HCT116 (cell line): Measurements from ENCODE around the gene TAGLN3. TPM values are rescaled to one million over a fixed set of nuclear protein-coding genes. Genes with fewer than 3 reads are reported as not detected.

Experiments used
- ATAC-seq: fragments of 200-7000 bp; cut with Tn5 transposase; 2 replicates; pipeline ENCODE4 v1.9.1; 2020; ENCODE audit warnings: mild to moderate bottlenecking, moderate library complexity
- BruUV-seq: library from RNA; stranded (reverse); fragments of 400-500 nt; replicated peaks from 2 replicates; lab custom pipeline; 2021; lab: Mats Ljungman, UMichigan
- CTCF ChIA-PET: fragments of 300-600 bp; sonication (Branson Sonifier 250); formaldehyde crosslinking; loops from one replicate; lab custom pipeline; 2021; ENCODE audit warnings: antibody characterized with exemption; lab: Charles Lee
- POLR2A ChIA-PET: fragments of 300-600, 350-600 bp; sonication (Branson Sonifier 250); formaldehyde crosslinking; loops from one replicate; lab custom pipeline; 2021; ENCODE audit warnings: antibody characterized with exemption; lab: Charles Lee
- RAD21 ChIA-PET, 2 experiments: fragments of 300-600 bp; sonication (Branson Sonifier 250); formaldehyde crosslinking; loops; one replicate each; lab custom pipeline; 2023; ENCODE audit warnings: low total read pairs in 2 of 2; ENCODE audit not compliant: uncharacterized antibody in 2 of 2, unreplicated experiment in 2 of 2, low non-redundant PET in 1 of 2; lab: Charles Lee
- DNase-seq: peaks from one replicate; pipeline ENCODE4 v3.0.0-alpha.2; 2010; ENCODE audit warnings: low read depth, low spot score
- H2AFZ ChIP-seq: fragments of 200-600 bp; shearing (Covaris generic), sonication (generic); 2 replicates; pipeline ENCODE4 v1.6.1; 2017; ENCODE audit warnings: low read depth, mixed run types, mixed read lengths, antibody characterized with exemption, low read length; ENCODE audit not compliant: poor library complexity, severe bottlenecking
- H3K27ac ChIP-seq: 2 replicates; pipeline ENCODE4 v1.5.1; 2012; ENCODE audit warnings: low read depth, low read length
- H3K27me3 ChIP-seq: fragments of 200-600 bp; sonication (generic); 2 replicates; pipeline ENCODE4 v1.6.1; 2016; ENCODE audit warnings: mixed run types, low read length, mixed read lengths; ENCODE audit not compliant: insufficient read depth
- H3K36me3 ChIP-seq, 2 experiments: fragments of 200-500 bp in 1 of 2; fragments of 200-600 bp in 1 of 2; sonication (Bioruptor generic) in 1 of 2; sonication (generic) in 1 of 2; 2 replicates each; pipeline versions ENCODE4 v1.5.1 to v1.6.1; 2014 to 2016; ENCODE audit warnings: low read length in 2 of 2, inconsistent platforms in 1 of 2, mixed read lengths in 1 of 2, mixed run types in 1 of 2; ENCODE audit not compliant: insufficient read depth in 2 of 2, control insufficient read depth in 1 of 2
- H3K4me1 ChIP-seq, 2 experiments: fragments of 200-600 bp in 1 of 2; sonication (generic) in 1 of 2; 2 replicates each; pipeline versions ENCODE4 v1.5.1 to v1.6.1; 2012 to 2017; ENCODE audit warnings: low read length in 2 of 2, inconsistent platforms in 1 of 2, mild to moderate bottlenecking in 1 of 2, mixed read lengths in 1 of 2, mixed run types in 1 of 2, moderate library complexity in 1 of 2; ENCODE audit not compliant: insufficient read depth in 2 of 2, control insufficient read depth in 1 of 2
- H3K4me2 ChIP-seq: fragments of 200-600 bp; sonication (generic); 2 replicates; pipeline ENCODE4 v1.6.1; 2017; ENCODE audit warnings: mixed run types, low read length, mixed read lengths
- H3K4me3 ChIP-seq, 2 experiments: fragments of 200-600 bp in 1 of 2; sonication (generic) in 1 of 2; replicated peaks in 1 of 2; 2 replicates each; pipeline ENCODE4 v1.5.1; 2011 to 2016; ENCODE audit warnings: low read length in 2 of 2, control low read depth in 1 of 2, low read depth in 1 of 2, mild to moderate bottlenecking in 1 of 2, mixed read lengths in 1 of 2, mixed run types in 1 of 2
- H3K79me2 ChIP-seq: fragments of 200-600 bp; sonication (generic); 2 replicates; pipeline ENCODE4 v1.6.1; 2017; ENCODE audit warnings: mild to moderate bottlenecking, mixed run types, low read length, moderate library complexity, mixed read lengths; ENCODE audit not compliant: insufficient read depth
- H3K9ac ChIP-seq: fragments of 200-600 bp; sonication (generic); 2 replicates; pipeline ENCODE4 v1.6.1; 2016; ENCODE audit warnings: low read length, mixed read lengths
- H3K9me2 ChIP-seq: fragments of 200-600 bp; sonication (generic), shearing (Covaris generic); 2 replicates; pipeline ENCODE4 v1.6.1; 2017; ENCODE audit warnings: mixed run types, mild to moderate bottlenecking, moderate library complexity; ENCODE audit not compliant: insufficient read depth
- H3K9me3 ChIP-seq, 2 experiments: fragments of 200-500 bp in 1 of 2; fragments of 200-600 bp in 1 of 2; sonication (Bioruptor generic) in 1 of 2; sonication (generic) in 1 of 2; 2 replicates each; pipeline ENCODE4 v1.6.1; 2014 to 2017; ENCODE audit warnings: low read length in 2 of 2, mixed read lengths in 2 of 2, inconsistent platforms in 1 of 2, low read depth in 1 of 2, mild to moderate bottlenecking in 1 of 2, mixed run types in 1 of 2, moderate library complexity in 1 of 2; ENCODE audit not compliant: control insufficient read depth in 1 of 2, insufficient read depth in 1 of 2
- H4K20me1 ChIP-seq: fragments of 200-600 bp; sonication (generic), shearing (Covaris generic); 2 replicates; pipeline ENCODE4 v1.6.1; 2017; ENCODE audit warnings: mixed run types, mild to moderate bottlenecking, moderate library complexity; ENCODE audit not compliant: insufficient read depth
- CEBPB ChIP-seq: IDR thresholded peaks from 2 replicates; pipeline ENCODE4 v1.6.1; 2012; ENCODE audit warnings: low read depth
- CTCF ChIP-seq, 3 experiments: fragments of 200-600 bp in 1 of 3; sonication (generic) in 1 of 3; IDR thresholded peaks in 2 of 3; conservative IDR thresholded peaks in 1 of 3; 2 replicates each; pipeline ENCODE4 v1.5.1; 2012 to 2017; ENCODE audit warnings: low read depth in 2 of 3, low read length in 2 of 3, antibody characterized with exemption in 1 of 3, borderline replicate concordance in 1 of 3, control low read depth in 1 of 3, mild to moderate bottlenecking in 1 of 3, mixed read lengths in 1 of 3, mixed run types in 1 of 3, moderate library complexity in 1 of 3; ENCODE audit not compliant: insufficient read depth in 1 of 3
- ELF1 ChIP-seq: IDR thresholded peaks from 2 replicates; pipeline ENCODE4 v1.6.1; 2012; ENCODE audit warnings: low read depth, borderline replicate concordance
- JUND ChIP-seq: IDR thresholded peaks from 2 replicates; pipeline ENCODE4 v1.6.1; 2012
- MAX ChIP-seq: IDR thresholded peaks from 2 replicates; pipeline ENCODE4 v1.6.1; 2012
- POLR2A ChIP-seq: IDR thresholded peaks from 2 replicates; pipeline ENCODE4 v1.7.0; 2011; ENCODE audit warnings: borderline replicate concordance; ENCODE audit not compliant: insufficient read depth, insufficient read length; ENCODE audit errors: extremely low read depth
- RAD21 ChIP-seq: IDR thresholded peaks from 2 replicates; pipeline ENCODE4 v1.6.1; 2012; ENCODE audit warnings: low read depth, mild to moderate bottlenecking
- REST ChIP-seq: IDR thresholded peaks from 2 replicates; pipeline ENCODE4 v1.6.1; 2012; ENCODE audit warnings: low read depth
- SP1 ChIP-seq: IDR thresholded peaks from 2 replicates; pipeline ENCODE4 v1.6.1; 2012; ENCODE audit warnings: low read depth
- YY1 ChIP-seq: IDR thresholded peaks from 2 replicates; pipeline ENCODE4 v1.6.1; 2011; ENCODE audit warnings: low read length, low read depth, moderate library complexity, mild to moderate bottlenecking; ENCODE audit not compliant: insufficient replicate concordance; ENCODE audit errors: extremely low read depth
- ZBTB33 ChIP-seq: IDR thresholded peaks from 2 replicates; pipeline ENCODE4 v1.6.1; 2011; ENCODE audit warnings: mild to moderate bottlenecking, low read length, moderate library complexity; ENCODE audit not compliant: insufficient replicate concordance; ENCODE audit errors: extremely low read depth
- intact Hi-C: fragments of 100-400 bp; cut with micrococcal nuclease; formaldehyde crosslinking; loops from 2 replicates; pipeline ENCODE4 v1.10.0; 2022
- total RNA-seq: library from RNA; stranded (reverse); gene quantifications from one replicate; pipeline ENCODE4 v1.2.1, GENCODE V29; 2021; ENCODE audit not compliant: unreplicated experiment

Gene TAGLN3
- total RNA-seq, 1 experiment from 2014 or later = 0.64 TPM

GRCh38 chr3:111986800-111987199 lies 11.9 kb upstream of the TAGLN3 start (continued):
- TF ChIP-seq ELF1 (no peak), ZBTB33 (no peak), YY1 (no peak), POLR2A (no peak), CEBPB (no peak)

GRCh38 chr3:111989061-111989678 lies 9.6 kb upstream of the TAGLN3 start:
- no peaks in the 10 kb centered on the region for H3K9me3 ChIP-seq
- H3K4me3 ChIP-seq = no peak overlapping the region
- H3K4me1 ChIP-seq = no peaks in the 10 kb centered on the region
- ATAC-seq (peak; percentile 87), DNase-seq (peak; percentile 63)
- peaks cover 65 to 71% of the 10 kb centered on the region in 2 experiments for H3K36me3 ChIP-seq
- ChIA-PET RAD21 (interaction anchor here (0.9 to 1.9 kb wide), 7 partner anchors 15 to 320 kb away, joined by 3 to 9 read pairs (median 5); no protein-coding TSS in a partner anchor), POLR2A (interaction anchor here (0.6 to 2.8 kb wide), 6 partner anchors 8 to 258 kb away, joined by 3 to 33 read pairs (median 4); partner anchors contain the start of gene ABHD10)
- no peak overlapping the region for H2AFZ ChIP-seq
- H3K9me2 ChIP-seq = no peaks in the 10 kb centered on the region
- H3K9ac ChIP-seq = no peak overlapping the region
- intact Hi-C loops = loop anchor here (1.0 to 5.0 kb wide), 3 partner anchors 24 to 272 kb away; no protein-coding TSS in a partner anchor
- peak; percentile 76 to 94 (median 86) for TF ChIP-seq CTCF (IDR thresholded peaks at IDR 0.05 in 2 of 3, conservative IDR thresholded peaks at IDR 0.05 in 1 of 3; ENCODE audit: borderline replicate concordance in 1 of 3, insufficient read depth in 1 of 3, low read depth in 2 of 3, low read length in 2 of 3)
- TF ChIP-seq MAX = no peak
- peak; percentile 78 for TF ChIP-seq RAD21
- peak; percentile 17; the same call in 1 of the 2 replicates for TF ChIP-seq JUND
- TF ChIP-seq YY1 = peak; percentile 37
- 0 out of 2 replicates have a peak, but pooled peaks have one; percentile 10 for TF ChIP-seq SP1
- no peak for TF ChIP-seq REST
- TF ChIP-seq, all 23 proteins: peak for 5
- no TSS peak for BruUV-seq
- H4K20me1 ChIP-seq = peaks cover 10% of the 10 kb centered on the region
- H3K4me2 ChIP-seq = no peak overlapping the region
- H3K27ac ChIP-seq = peak overlapping the region; percentile 20; the same call in 1 of the 2 replicates
- H3K79me2 ChIP-seq = peaks cover 77% of the 10 kb centered on the region
- no peaks in the 10 kb centered on the region for H3K27me3 ChIP-seq
- CTCF ChIA-PET = interaction anchor here (0.7 to 6.1 kb wide), 26 partner anchors 9 to 411 kb away, joined by 3 to 109 read pairs (median 6); partner anchors contain the start of genes ABHD10 and TAGLN3
